ENCODE measurements around the gene UTP25.

UTP25 gene

DNA sequence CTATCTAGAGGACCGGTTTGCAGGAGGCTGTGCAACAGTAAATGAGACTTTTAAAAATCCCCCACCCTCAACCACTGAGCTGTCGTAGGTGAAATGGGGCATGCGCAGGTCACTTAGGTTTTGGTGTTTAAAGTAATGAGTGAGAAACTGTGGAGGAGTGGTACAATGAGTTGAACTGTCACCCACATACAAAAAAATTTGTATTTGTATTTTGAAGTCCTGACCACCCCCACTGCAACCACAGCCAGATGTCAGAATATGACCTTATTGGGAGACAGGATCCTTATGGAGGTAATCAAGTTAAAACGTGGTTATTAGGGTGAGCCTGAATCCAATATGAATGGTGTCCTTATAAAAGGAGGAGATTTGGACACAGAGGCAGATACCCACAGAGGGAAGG is 20.3 kb upstream of the UTP25 start:
- DNase-seq, result no peak

DNA sequence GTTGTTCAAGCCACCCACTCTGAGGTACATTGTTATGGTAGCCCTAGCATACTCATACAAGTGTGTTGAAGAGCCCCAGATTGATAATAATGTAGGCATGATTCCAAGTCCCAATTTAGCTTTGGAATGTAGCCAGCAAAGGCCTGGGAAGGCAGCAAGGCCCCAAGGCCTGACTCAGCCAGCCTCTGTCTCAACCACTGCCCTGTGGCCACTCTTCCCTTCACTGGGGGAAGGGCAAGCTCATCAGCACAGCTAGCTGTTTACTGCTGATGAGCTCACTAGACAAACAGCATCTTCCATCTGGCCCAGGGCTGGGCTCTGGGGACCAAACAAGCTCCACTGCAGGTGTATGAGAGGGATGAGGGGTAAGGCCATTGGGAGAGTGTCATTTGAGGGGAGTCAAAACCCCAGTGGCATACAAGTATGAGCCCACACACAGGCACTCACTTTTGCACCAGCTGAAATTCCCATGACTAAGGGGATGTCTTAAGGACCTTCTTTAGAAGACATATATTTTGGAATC is 19.7 kb upstream of the UTP25 start:
- DNase-seq, result peak; percentile 82

DNA sequence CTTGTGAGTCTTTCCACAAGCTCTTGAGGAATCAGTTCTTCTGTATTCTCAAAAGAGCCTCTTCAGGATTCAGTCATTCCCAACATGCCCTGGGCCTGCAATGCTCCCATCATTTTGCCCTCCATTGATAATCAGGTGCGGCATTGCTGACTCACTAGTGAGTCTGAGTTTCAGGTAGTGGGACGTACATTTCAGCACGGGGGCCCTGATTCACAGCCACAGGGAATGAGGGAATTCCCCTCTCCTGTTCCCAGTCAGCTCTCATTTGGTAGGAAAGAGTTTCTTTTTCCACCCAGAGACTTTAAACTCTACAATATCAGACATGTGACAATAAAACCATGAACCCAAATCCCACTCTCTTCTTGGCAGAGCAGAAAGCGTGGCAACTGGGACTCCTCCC is 18.2 kb upstream of the UTP25 start:
- no peak for DNase-seq

DNA sequence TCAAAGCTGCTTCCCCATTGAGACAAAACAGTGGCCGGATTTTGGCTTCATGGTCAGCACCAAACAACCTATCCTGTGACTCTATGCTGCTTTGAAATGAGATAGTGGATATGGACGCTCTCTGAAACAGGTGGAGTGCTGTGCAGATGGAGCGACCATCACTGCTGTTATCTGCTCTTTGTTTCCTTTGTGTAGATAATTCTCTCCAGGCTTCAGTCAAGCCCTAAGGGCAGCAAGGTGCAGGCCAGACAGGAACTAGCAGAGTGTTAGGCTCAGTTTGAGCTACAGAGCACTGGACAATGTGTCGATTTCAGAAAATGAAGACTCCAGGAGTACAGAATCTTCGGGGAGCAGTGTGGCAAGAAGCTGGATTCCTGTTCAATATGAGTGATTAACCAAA is 17.0 kb upstream of the UTP25 start:
- DNase-seq, result no peak

DNA sequence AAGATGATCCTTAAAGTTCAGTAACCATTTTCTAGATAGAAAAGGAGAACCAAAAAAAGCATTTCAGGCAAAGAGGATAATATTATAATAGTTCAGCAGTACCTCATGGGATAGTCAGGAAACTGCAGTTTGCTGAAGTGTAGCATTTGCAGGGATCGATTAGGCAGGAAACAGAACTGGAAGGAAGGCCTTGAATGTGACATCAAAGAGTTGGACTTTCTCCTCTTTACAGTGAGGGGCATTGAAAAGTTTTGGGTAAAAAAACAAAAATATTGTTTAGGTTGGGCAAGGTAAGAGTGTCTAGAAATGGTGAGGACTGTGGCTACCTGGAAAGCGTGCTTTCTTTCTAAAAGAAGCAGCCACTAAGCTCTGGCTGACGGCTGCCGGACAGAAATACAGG is 13.9 kb upstream of the UTP25 start:
- no peak for DNase-seq

DNA sequence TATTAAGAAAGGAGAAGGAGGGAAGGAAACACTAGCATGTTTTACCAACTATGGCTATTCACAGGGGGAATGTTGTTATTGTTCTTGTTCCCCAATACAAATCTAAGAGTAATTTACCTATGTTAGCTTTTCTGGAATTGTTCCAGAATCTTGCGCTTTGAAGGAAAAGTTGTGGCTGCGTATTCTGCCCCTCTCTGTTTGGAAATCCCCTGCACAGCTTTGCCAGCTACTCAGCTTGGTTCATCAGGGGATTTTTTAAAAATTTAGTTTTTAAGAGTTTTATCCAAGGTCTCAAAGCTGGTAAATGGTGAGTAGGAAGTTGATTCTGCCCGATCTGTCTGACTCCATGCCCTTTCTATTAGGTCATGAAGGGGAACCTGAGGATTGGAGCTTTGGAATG is 12.3 kb upstream of the UTP25 start:
- no peak for DNase-seq

DNA sequence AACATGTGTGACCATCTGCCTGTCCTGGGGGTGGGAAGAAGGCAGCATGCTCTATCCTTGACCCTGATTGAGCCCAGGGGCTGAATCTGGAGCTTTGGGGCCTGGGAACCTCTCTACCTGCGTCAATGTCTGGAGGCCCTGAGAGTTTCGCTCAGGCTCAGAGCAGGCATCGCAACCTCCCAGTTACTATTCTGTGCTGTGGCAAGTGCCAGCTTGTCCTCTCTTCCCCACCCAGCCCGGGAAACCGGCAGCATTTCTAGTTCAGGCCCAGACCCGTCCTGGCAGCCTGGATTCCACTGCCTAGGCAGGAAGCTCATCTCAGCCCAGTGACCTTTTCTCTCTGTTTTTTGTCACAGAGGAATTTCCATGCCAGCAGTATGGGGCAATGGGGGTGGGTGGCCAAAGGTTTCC is 11.8 kb upstream of the UTP25 start:
- DNase-seq, result no peak

DNA sequence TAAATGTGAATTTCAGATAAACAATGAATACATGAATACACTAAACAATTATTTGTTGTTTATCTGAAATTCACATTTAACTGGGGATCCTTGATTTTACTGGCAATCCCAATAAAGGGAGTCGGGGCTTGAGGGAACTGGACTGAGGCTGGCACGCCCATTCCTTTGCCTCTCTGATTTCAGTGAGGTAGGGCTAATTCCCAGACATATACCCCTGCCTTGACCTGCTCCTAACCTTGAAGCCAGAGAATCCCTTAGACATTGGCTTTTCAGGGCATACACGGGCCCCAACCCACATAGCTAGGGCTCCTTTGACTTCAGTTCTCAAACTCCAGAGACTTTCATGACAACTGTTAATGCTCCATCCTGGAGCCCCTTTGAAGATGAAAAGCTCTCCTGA is 10.8 kb upstream of the UTP25 start:
- DNase-seq, result no peak

DNA sequence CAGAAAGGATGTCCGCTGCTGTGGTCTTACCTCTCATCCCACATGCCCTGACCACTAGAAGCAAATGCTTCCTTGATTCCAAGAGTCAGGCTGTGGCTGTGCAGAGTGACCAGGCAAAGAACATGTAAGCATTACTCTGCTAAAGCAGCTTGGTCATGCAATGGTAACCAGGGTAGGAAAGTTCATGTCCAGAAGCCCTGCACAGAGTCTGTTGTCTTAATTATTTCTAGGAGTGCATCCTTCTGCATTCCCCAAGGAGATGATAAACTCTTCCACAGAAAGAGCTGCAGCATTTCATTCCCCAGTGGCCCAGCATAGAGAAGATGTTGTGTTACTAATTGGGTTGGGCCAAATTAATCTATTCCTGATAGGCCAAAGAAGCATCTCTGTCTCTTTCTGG is 10.1 kb upstream of the UTP25 start:
- no peak for DNase-seq

DNA sequence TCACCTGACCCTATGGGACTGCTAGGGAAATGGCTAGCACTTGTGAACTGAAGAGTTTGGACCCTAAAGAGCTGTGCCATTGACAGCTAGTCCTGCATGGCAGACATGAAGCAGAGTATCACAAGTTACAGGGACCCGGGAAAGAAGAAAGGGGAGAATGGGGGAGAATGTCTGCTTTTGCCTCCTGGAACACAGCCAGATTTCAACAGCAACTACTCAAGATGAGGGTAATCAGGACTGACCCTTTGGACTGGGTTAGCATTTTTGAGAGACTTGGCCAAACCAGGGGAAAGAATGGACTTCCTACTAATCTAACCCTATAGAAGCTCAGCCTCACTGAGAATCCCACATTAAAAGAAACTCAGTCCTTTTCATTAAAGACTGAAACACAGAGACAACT is 8.7 kb upstream of the UTP25 start:
- no peak for DNase-seq

DNA sequence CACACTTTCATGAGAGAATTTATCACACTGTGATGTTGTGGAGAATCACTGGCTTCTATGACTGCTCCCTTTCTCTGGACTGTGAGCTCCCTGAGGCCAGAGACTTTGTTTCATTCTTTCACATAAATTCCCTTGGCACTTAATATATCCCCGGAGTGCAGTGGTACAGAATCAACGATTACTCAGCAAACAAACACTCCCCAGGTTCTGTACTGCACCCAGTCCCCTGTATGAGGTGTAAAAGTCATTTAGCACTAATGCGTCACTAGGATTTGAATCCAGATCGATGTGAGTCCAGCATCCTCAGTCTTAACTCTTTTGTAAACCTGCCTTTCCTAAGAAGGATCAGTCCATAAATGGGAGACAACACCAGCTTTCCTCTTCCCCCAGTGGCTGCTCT is 6.8 kb upstream of the UTP25 start:
- DNase-seq, result no peak

DNA sequence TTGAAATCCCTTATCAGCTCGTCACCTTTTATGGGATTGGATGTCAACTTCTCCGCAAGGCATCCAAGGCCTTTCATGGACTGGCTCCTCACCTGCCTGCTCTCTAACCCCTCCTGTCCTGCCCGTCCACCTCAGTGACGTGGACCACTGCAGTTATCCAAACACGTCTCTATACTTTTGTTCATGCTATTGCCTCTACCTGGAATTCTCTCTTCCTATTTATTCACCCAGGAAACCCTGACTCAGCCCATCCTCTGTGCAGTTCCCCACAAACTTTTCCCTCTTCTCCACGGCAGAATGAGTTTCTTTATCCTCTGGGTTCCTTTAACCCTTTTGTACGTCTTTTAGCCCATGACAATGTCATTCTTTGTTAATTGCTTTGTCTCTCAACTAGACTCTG is 5.1 kb upstream of the UTP25 start:
- no peak for DNase-seq

DNA sequence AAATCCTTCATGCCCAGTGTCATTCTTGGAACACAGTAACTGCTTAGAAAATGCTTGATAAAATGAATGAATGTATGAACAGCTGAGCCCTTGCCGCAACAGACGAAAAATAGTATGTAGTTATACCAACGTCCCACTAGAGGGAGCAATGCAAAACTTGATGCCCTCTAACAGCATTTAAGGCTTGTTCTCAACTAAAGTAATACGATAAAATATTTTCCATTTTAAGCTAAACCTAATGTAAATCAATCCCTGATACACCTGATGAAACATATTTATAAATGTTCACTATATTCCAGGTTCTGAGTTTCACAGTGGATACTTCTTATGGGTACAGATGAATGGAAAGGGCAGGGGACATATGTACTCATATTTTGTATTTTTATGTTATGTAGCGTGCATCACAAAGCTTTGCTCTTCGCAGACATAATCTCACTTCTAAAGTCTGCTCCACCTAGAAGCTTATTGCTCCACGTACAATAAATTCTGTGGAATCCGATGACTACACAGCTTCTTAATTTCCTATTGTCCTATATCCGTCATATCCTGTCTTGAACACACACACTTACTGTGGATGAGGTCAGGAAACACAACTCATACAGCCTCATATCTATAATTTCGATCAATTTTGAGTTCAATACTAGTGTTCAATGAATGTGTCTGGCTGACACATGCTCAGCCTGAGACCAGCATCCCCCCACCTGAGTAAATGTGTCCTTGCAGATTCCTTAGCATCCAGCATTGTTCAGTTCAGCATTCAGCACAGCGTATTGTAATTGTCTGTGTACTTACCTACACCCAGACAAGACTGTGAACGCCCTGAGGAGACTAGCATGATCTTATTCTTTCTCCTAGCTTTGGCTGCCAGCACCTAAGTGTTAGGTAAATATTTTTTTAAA is 4.4 kb upstream of the UTP25 start:
- DNase-seq, result peak; percentile 65

DNA sequence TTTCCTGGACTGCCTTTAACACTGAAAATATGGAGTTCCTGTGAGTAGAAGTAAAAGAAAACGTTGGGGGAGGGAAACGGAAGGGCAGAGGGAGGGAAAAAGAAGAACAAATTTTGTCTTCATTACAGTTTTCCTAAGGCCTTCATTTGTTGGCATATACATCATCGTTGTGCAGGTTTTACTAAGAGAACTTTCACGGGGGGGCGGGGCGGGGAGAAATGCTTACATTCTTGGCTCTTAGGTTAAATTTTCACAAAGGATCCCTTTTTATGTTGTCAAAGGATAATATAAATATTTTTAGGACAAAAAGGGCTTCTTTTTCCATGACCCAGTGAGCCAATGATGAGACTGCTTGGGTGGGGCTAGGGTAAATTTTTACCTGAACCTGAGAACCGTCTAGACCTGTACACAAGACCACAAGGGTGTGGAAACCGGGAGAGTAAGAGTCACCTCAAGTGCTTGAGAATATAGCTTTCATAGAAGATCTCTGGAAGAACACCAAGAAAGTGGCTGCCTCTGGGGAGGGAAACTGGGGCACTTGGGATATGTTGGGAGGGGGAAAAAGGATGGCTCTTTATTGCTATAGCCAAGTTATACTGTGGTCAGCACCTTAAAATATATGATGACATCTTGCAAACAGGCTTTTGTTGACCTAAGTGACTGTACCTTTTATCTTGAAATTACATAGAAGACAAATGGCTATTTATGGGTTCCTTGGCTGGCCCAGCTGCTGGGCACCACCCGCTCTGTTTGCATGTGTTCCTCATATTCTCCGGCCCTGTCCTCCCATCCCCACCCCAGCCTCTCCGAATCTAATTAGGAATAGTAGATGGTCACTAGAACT is 2.0 kb upstream of the UTP25 start:
- DNase-seq, result no peak

DNA sequence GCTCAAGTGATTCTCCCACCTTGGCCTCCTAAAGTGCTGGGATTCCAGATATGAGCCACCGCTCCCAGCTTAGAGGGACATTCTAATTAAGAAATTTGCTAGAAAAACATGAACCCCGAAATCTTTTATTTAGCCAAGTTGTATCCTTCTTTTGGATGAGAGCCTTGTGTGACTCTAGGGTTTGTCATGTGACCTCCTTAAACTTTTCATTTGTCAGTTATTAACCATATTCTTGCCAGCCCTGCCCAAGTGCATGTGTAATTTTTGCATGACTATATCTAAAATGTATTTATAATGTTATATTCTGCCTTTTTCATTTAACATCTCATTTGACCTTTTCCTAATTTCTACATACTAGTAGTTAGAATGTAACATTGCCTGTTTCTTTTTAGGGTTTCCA is 1.9 kb downstream of the UTP25 start:
- no peak for DNase-seq

DNA sequence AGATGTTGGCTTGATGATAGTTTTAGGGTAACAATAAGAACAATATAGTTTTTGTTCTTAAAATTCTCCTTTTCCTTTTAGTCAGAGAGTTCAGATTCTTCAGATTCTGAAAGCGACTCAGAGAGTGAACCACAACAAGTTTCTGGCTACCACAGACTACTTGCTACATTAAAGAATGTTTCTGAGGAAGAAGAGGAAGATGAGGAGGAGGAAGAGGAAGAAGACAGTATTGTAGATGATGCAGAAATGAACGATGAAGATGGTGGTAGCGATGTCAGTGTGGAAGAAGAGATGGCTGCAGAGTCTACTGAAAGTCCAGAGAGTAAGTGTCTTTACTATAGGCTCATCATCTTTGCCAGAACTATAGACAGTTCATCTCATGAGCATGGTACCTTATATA is 3.0 kb downstream of the UTP25 start:
- no peak for DNase-seq

DNA sequence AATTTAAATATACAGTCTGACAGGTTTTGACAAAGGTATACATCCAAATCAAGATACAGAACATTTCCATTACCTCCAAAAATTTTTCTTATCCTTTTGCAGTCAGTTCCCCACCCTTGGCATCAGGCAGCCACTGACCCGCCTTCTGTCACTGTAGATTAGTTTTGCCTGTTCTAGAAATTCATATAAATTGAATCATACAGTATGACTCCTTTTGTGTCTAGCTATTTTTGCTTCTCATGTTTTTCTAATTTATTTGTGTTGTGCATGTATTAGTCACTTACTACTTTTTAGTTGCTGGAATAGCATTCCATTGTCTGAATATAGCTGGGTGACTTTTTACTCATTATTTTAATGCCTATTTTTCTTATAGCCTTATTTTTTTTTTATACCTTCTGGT is 3.8 kb downstream of the UTP25 start:
- no peak for DNase-seq

DNA sequence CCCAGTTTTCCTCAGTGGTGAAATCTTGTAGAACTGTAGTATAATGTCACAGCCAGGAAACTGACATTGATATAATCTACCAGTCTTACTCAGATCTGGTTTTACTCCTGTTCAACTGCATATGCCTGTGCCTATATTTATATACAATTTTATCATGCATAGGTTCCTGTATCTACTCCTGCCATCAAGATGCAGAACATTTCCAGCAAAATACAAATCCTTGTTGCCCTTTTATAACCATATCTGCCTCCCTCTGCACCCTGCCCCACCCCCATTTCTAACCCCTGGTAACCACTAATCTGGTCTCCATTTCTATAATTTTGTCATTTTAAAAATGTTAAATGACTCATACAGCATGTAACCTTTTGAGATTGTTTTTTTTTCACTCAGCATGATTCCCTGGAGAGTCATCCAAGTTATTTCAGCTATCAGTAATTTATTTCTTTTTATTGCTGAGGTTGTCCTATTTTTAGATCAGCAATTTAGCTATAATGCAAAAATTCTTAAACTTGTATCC is 8.1 kb downstream of the UTP25 start:
- DNase-seq, result no peak

DNA sequence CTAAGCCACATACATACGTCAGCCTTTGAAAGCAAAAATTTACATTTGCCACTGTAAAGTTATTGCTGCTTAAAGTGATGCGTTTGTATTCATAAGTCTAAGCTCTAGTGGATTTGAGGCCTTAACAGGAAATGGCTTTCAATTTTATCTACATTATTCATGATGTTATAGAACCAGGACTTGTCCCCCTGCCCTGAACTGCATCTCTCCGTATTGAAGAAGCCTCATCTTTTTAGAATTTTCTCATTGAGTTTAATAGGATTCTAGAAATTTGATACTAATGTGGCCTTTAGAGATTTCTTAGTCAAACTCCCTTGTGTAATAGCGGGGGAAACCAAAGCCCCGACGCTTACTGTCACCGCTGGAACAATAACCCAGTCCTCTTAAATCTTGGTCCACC is 9.9 kb downstream of the UTP25 start:
- DNase-seq, result no peak

DNA sequence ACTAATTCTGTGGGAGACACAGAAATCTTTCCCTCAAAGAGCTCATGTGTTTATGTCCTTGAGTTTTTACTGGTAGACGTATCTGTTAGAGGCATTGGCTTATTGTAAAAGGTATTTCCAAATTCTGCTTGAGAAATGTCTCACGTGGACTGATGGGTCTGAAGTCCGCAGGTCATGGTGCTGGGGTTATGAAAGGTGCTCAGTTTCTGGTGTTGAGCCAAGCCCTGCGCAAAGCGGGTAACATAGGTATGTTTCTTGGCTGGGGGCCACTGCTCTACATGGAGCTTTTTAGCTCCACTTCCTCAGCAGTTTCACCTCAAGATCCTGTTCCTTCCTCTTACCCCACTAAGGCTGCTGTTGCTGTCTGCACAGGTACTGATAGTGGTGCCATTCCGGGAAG is 10.8 kb downstream of the UTP25 start:
- no peak for DNase-seq

DNA sequence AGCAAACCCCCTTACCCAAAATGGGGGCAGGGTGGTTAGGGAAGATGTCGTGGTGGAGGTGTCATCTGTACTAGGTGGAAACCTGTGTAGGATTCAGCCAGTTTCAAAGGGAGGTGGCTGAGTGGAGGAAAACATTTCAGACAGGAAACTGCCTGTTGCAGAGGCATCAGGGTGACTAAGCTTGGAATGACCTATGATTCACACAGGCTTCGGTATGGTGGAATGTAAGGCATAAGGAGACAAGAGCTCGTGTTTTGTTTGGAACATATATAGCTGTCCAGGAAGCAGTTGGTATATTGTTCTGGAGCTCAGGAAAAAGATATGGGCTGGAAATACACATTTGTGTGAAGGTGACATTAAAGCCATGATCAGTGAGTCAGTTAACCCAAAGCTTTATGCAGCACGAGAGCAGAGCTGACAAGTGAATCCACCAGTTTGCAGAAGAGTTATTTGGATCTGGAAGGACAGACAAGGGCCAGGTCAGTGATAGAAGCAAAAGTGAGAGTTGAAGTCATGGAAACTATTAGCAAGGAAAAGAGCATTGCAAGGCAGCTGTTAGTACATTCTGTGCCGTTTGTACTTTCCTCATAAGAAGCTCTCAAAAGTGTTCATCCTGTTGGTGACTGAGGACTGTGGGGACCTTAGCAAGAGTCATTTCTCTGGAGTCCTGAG is 12.2 kb downstream of the UTP25 start:
- no peak for DNase-seq

DNA sequence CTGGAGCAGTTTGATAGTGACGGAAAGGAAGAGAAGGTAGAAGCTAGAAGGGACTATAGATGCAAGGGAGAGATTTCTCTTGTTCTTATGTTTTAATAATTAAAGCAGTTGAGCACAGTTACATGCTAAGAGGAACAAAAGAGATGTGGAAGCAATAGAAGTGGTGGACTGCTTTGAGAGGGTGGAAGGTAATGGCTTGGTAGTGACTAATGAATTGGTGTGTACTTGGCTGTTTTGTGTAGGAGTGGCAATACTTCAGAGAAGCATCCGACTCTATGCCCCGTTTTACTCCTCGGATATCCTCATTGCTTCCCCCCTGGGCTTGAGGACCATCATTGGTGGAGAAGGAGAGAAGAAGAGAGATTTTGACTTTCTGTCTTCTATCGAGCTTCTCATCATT is 12.8 kb downstream of the UTP25 start:
- DNase-seq, result no peak

DNA sequence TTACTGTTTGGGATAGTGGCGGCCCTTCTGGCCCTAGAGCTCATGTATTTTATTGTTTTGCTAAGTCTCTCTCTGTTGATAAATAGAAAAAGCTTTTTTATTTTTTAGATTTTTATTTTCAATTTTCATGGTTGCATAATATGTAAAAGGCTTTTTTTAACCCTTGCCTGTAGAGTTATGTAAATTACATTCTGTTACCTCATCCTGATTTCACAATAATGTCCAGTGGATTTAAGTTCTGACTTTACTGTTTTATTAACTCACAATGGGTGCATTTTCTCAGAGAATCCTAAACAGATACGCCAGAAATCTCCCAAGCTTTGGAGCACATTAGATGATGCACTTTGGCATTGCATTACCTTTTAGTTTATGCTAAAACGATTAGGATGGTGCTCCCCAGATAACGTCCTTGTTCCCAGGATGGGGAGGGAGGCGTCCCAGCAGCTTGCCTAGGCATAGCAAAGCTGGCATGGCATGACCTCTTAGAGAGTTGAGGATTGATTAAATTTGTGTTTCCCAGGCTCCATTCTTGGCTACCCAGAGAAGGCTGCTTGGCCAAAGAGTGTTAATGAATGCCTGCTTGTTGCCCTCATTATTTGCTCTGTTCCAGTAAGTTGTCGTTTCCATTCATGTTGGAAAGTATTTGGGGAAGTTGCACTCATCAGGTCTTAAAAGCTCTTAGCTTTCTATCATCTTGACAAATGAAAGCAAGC is 17.1 kb downstream of the UTP25 start:
- DNase-seq, result no peak

All from RPMI8226 (cell line).